Endothelial cell of umbilical vein (primary cell): ENCODE results near the gene NNT. TPM values are rescaled to one million over a fixed set of nuclear protein-coding genes. Genes with fewer than 3 reads are reported as not detected.
A peak's percentile ranks its signal among the peaks of the same experiment; 100 is the strongest.
"Not testable (repeated sequence)": the region's sequence is repeated elsewhere in the genome, so short reads cannot be mapped to it uniquely, and the experiment has no call there.

ENCODE experiments used
- BruUV-seq: library from RNA; stranded (reverse); fragments of 400-500 nt; replicated peaks from 2 replicates; lab custom pipeline; 2021; lab: Mats Ljungman, UMichigan
- CTCF ChIA-PET: fragments of 300-600, 350-600 bp; sonication (Branson Sonifier 250); formaldehyde crosslinking; loops from one replicate; lab custom pipeline; 2021; ENCODE audit warnings: antibody characterized with exemption, inconsistent platforms; lab: Charles Lee
- POLR2A ChIA-PET: fragments of 300-600, 350-600 bp; sonication (Branson Sonifier 250); formaldehyde crosslinking; loops from one replicate; lab custom pipeline; 2021; ENCODE audit warnings: antibody characterized with exemption, inconsistent platforms; lab: Charles Lee
- DNase-seq: peaks from one replicate; pipeline ENCODE4 v3.0.0-alpha.2; 2011; ENCODE audit warnings: low read depth, low spot score
- FAIRE-seq: peaks from 2 replicates; lab custom pipeline; 2011; peaks lifted over from hg19 to GRCh38; lab: Jason Lieb, UNC
- H2AFZ ChIP-seq: 2 replicates; pipeline ENCODE4 v1.6.0; 2012; ENCODE audit warnings: low read depth, low read length, control low read depth, inconsistent platforms
- H3K27ac ChIP-seq: 2 replicates; pipeline ENCODE4 v1.5.1; 2011; ENCODE audit warnings: low read depth, mild to moderate bottlenecking, control low read depth, low read length, moderate library complexity; ENCODE audit not compliant: insufficient read depth
- H3K27me3 ChIP-seq, 2 experiments: 2 replicates each; pipeline versions ENCODE4 v1.6.0 to v1.6.1; 2011; ENCODE audit warnings: low read length in 2 of 2, mixed read lengths in 1 of 2; ENCODE audit not compliant: control insufficient read depth in 2 of 2, insufficient read depth in 2 of 2
- H3K36me3 ChIP-seq, 2 experiments: 2 replicates in 1 of 2; 3 replicates in 1 of 2; pipeline ENCODE4 v1.5.1; 2011; ENCODE audit warnings: low read length in 2 of 2, mild to moderate bottlenecking in 1 of 2, moderate library complexity in 1 of 2; ENCODE audit not compliant: control insufficient read depth in 2 of 2, insufficient read depth in 2 of 2; ENCODE audit errors: extremely low read depth in 1 of 2
- H3K4me1 ChIP-seq: 3 replicates; pipeline ENCODE4 v1.5.1; 2011; ENCODE audit warnings: mild to moderate bottlenecking, low read length; ENCODE audit not compliant: control insufficient read depth, insufficient read depth; ENCODE audit errors: extremely low read depth
- H3K4me2 ChIP-seq: 2 replicates; pipeline ENCODE4 v1.6.1; 2011; ENCODE audit warnings: low read length, control low read depth, mixed read lengths; ENCODE audit not compliant: insufficient read depth
- H3K4me3 ChIP-seq, 3 experiments: fragments of 200-600 bp in 1 of 3; sonication (generic), shearing (Covaris generic) in 1 of 3; replicated peaks in 1 of 3; 2 replicates each; pipeline ENCODE4 v1.5.1; 2011 to 2016; ENCODE audit warnings: control low read depth in 3 of 3, low read length in 3 of 3, mild to moderate bottlenecking in 2 of 3, inconsistent platforms in 1 of 3, low read depth in 1 of 3, moderate library complexity in 1 of 3; ENCODE audit not compliant: insufficient read depth in 1 of 3
- H3K79me2 ChIP-seq: 2 replicates; pipeline ENCODE4 v1.6.0; 2012; ENCODE audit warnings: low read length, inconsistent platforms; ENCODE audit not compliant: control insufficient read depth, insufficient read depth
- H3K9ac ChIP-seq: replicated peaks from 2 replicates; pipeline ENCODE3; 2011; ENCODE audit warnings: low read length, control low read depth; ENCODE audit not compliant: insufficient read depth; ENCODE audit errors: extremely low read depth
- H3K9me1 ChIP-seq: replicated peaks from 3 replicates; pipeline ENCODE4 v1.6.0; 2011; ENCODE audit warnings: mild to moderate bottlenecking, low read length; ENCODE audit not compliant: control insufficient read depth, insufficient read depth; ENCODE audit errors: extremely low read depth
- H3K9me3 ChIP-seq: replicated peaks from 2 replicates; pipeline ENCODE4 v1.5.1; 2012; ENCODE audit warnings: low read length, inconsistent platforms; ENCODE audit not compliant: control insufficient read depth, insufficient read depth
- H4K20me1 ChIP-seq: replicated peaks from 2 replicates; pipeline ENCODE3; 2011; ENCODE audit warnings: mild to moderate bottlenecking, low read length; ENCODE audit not compliant: control insufficient read depth, insufficient read depth; ENCODE audit errors: extremely low read depth
- JUN ChIP-seq: IDR thresholded peaks from 2 replicates; pipeline ENCODE4 v1.6.1; 2011; ENCODE audit warnings: borderline replicate concordance, low read depth; ENCODE audit not compliant: insufficient read length, insufficient read depth
- MAX ChIP-seq: IDR thresholded peaks from 2 replicates; pipeline ENCODE4 v1.6.1; 2011; ENCODE audit not compliant: insufficient read depth, insufficient read length
- POLR2A ChIP-seq: IDR thresholded peaks from 2 replicates; pipeline ENCODE4 v1.6.1; 2012; ENCODE audit warnings: low read depth, mild to moderate bottlenecking, control low read depth, low read length
- dilution Hi-C: fragments of 300-500 bp; cut with MboI; formaldehyde crosslinking; loops from one replicate; pipeline ENCODE4 v1.15.0; 2019; ENCODE audit warnings: low sequenced_read_pairs; ENCODE audit not compliant: extremely low pct_ligation_motif_present
- intact Hi-C: fragments of 100-400 bp; cut with micrococcal nuclease; formaldehyde crosslinking; loops from one replicate; pipeline ENCODE4 v1.10.0; 2022
- polyA plus RNA-seq, 4 experiments: library from polyadenylated mRNA; depleted of rRNA in 3 of 4; stranded (reverse) in 3 of 4; unstranded in 1 of 4; fragments of >200 nt; gene quantifications; 2 replicates each; pipeline versions ENCODE4 v1.2.1 to v1.2.3, GENCODE V29; 2011 to 2012; ENCODE audit warnings: missing spikeins in 1 of 4
- total RNA-seq: library from RNA; stranded (reverse); gene quantifications from 2 replicates; pipeline ENCODE4 v1.2.3, GENCODE V29; 2021

Gene NNT
- total and polyA plus RNA-seq, 2 donors (not counting 3 experiments of a cell fraction or from before 2014, with no cell fraction given): 38.2 to 82.5 TPM

- dilution Hi-C loops: no loop called here
- CTCF ChIA-PET: interaction anchor here (1.4 kb wide), 1 partner anchor 8 kb away, joined by 4 read pairs; no protein-coding TSS in a partner anchor
Observed at GRCh38 chr5:43572357-43572756, 30.6 kb upstream of the NNT start.

GRCh38 chr5:43573058-43573457, 29.9 kb upstream of the NNT start:
- Histone ChIP-seq H3K4me3 (no peak overlapping the region), H3K4me2 (no peak overlapping the region), H3K36me3 (peaks cover 0 to 2% of the 10 kb centered on the region in 2 experiments), H3K79me2 (no peaks in the 10 kb centered on the region), H3K4me1 (no peaks in the 10 kb centered on the region), H2AFZ (no peak overlapping the region), H3K27me3 (no peaks in the 10 kb centered on the region), H4K20me1 (no peaks in the 10 kb centered on the region), H3K9ac (no peak overlapping the region), H3K9me3 (no peaks in the 10 kb centered on the region), H3K27ac (no peak overlapping the region), H3K9me1 (no peaks in the 10 kb centered on the region)
- dilution Hi-C loops: no loop called here
- POLR2A ChIA-PET: no interaction called here
- intact Hi-C loops: no loop called here
- BruUV-seq: no TSS peak
- CTCF ChIA-PET: interaction anchor here (1.3 kb wide), 1 partner anchor 58 kb away, joined by 3 read pairs; no protein-coding TSS in a partner anchor
- TF ChIP-seq POLR2A: no peak
- TF ChIP-seq MAX: no peak
- DNase-seq: peak; percentile 47
- FAIRE-seq: no peak

More at GRCh38 chr5:43572357-43572756, 30.6 kb upstream of the NNT start:
- Histone ChIP-seq H3K79me2 (no peaks in the 10 kb centered on the region), H3K9ac (no peak overlapping the region), H3K27ac (no peak overlapping the region), H3K9me3 (no peaks in the 10 kb centered on the region), H3K4me1 (no peaks in the 10 kb centered on the region), H3K36me3 (peaks cover 0 to 2% of the 10 kb centered on the region in 2 experiments), H3K4me2 (no peak overlapping the region), H4K20me1 (no peaks in the 10 kb centered on the region), H3K9me1 (no peaks in the 10 kb centered on the region), H2AFZ (no peak overlapping the region), H3K4me3 (no peak overlapping the region), H3K27me3 (no peaks in the 10 kb centered on the region)
- POLR2A ChIA-PET: no interaction called here
- BruUV-seq: no TSS peak
- TF ChIP-seq JUN: no peak
- DNase-seq (no peak), FAIRE-seq (no peak)
- intact Hi-C loops: no loop called here

GRCh38 chr5:43580402-43581210, 22.4 kb upstream of the NNT start:
- FAIRE-seq, H3K4me3 ChIP-seq, DNase-seq, H4K20me1 ChIP-seq, H3K27ac ChIP-seq, H3K79me2 ChIP-seq, BruUV-seq, intact Hi-C loops, H3K4me1 ChIP-seq, H3K27me3 ChIP-seq, H3K36me3 ChIP-seq, H3K9me3 ChIP-seq, H3K9ac ChIP-seq, H3K4me2 ChIP-seq, dilution Hi-C loops, POLR2A ChIA-PET, H3K9me1 ChIP-seq, H2AFZ ChIP-seq: not testable (repeated sequence)
- CTCF ChIA-PET: interaction anchor here (1.3 kb wide), 1 partner anchor 9 kb away, joined by 4 read pairs; no protein-coding TSS in a partner anchor
